Nasal cavity respiratory epithelium epithelial cell of viscerocranial mucosa (primary cell): Measurements from ENCODE around the gene ZNF648. TPM values are rescaled to one million over a fixed set of nuclear protein-coding genes. Genes with fewer than 3 reads are reported as not detected.

Experiments used
- total RNA-seq: library from RNA; depleted of rRNA; stranded (reverse); fragments of >200 nt; gene quantifications from 2 replicates; pipeline ENCODE4 v1.2.3, GENCODE V29; 2014

ZNF648 gene
- total RNA-seq: 0.21 TPM in 1 of 2 replicates, not detected in the other

GRCh38 chr1:182061594-182061993 lies at the start of gene ZNF648:
TSS of gene ZNF648 (minus strand) at chr1:182061712. CDS start at chr1:182058010, 3,702 bp downstream.

